GM11168 (cell line): ENCODE results near the gene CPNE7.

Experiments
- in situ Hi-C: fragments of 300-500 bp; cut with MboI; formaldehyde crosslinking; loops from one replicate; pipeline ENCODE4 v1.12.0; 2022; ENCODE audit warnings: low sequenced_read_pairs; ENCODE audit not compliant: unreplicated experiment

The CPNE7 gene

GRCh38 chr16:89643769-89644300, 68.3 kb downstream of the CPNE7 start:
- in situ Hi-C loops, result no loop called here

GRCh38 chr16:89645122-89645521, 69.6 kb downstream of the CPNE7 start:
- in situ Hi-C loops, result no loop called here

- in situ Hi-C loops, result no loop called here
Observed at GRCh38 chr16:89646270-89646669, 70.7 kb downstream of the CPNE7 start.
